GM18520 (cell line): ENCODE results near the gene KIAA0232.
A peak's percentile ranks its signal among the peaks of the same experiment; 100 is the strongest.

ENCODE experiments used
- ATAC-seq: cut with Tn5 transposase; IDR thresholded peaks from one replicate; pipeline ENCODE4 v1.9.1; 2021; ENCODE audit not compliant: unreplicated experiment

KIAA0232 gene, protein sequence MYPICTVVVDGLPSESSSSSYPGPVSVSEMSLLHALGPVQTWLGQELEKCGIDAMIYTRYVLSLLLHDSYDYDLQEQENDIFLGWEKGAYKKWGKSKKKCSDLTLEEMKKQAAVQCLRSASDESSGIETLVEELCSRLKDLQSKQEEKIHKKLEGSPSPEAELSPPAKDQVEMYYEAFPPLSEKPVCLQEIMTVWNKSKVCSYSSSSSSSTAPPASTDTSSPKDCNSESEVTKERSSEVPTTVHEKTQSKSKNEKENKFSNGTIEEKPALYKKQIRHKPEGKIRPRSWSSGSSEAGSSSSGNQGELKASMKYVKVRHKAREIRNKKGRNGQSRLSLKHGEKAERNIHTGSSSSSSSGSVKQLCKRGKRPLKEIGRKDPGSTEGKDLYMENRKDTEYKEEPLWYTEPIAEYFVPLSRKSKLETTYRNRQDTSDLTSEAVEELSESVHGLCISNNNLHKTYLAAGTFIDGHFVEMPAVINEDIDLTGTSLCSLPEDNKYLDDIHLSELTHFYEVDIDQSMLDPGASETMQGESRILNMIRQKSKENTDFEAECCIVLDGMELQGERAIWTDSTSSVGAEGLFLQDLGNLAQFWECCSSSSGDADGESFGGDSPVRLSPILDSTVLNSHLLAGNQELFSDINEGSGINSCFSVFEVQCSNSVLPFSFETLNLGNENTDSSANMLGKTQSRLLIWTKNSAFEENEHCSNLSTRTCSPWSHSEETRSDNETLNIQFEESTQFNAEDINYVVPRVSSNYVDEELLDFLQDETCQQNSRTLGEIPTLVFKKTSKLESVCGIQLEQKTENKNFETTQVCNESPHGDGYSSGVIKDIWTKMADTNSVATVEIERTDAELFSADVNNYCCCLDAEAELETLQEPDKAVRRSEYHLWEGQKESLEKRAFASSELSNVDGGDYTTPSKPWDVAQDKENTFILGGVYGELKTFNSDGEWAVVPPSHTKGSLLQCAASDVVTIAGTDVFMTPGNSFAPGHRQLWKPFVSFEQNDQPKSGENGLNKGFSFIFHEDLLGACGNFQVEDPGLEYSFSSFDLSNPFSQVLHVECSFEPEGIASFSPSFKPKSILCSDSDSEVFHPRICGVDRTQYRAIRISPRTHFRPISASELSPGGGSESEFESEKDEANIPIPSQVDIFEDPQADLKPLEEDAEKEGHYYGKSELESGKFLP (N-terminal part only)

DNA sequence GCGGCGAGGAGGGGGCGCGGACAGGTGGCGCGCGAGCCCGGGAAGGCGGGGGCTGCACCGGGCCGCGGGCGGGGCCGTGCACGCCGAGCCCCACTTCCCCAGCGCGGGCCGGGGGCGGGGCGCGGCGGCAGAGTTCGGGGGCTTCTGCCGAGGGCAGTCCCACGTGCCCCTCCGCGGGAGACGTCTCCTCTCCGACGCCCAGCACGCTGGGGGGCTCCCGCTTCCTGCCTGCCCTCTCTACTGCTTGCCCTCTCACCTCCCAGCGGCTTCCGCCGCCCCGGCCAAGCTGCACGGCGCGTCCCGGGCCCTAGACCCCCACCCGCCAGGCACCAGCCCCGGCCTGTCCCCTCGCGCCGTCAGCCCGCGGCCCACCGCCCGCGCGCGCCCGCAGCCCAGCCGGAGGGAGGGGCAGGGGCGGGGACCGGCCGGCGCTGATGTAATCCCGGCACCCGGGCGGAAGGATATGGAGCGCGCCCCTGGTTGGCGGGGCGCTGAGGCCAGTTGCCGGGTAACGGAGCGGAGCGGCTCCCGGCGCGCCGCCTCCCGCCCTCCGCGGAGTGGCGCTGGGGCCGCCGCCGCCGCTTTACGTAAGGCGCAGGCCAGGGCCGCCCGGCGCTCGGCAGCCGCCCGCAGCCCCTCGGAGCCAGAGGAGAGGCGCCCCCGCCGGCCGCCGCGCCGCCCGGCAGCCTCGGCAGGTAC lies at the start of gene KIAA0232:
Gene KIAA0232 (plus strand): TSS at position 581 of the 699 bp plus-strand sequence. CDS start 41,727 bp downstream, outside the sequence.
- peak; percentile 69 for ATAC-seq

DNA sequence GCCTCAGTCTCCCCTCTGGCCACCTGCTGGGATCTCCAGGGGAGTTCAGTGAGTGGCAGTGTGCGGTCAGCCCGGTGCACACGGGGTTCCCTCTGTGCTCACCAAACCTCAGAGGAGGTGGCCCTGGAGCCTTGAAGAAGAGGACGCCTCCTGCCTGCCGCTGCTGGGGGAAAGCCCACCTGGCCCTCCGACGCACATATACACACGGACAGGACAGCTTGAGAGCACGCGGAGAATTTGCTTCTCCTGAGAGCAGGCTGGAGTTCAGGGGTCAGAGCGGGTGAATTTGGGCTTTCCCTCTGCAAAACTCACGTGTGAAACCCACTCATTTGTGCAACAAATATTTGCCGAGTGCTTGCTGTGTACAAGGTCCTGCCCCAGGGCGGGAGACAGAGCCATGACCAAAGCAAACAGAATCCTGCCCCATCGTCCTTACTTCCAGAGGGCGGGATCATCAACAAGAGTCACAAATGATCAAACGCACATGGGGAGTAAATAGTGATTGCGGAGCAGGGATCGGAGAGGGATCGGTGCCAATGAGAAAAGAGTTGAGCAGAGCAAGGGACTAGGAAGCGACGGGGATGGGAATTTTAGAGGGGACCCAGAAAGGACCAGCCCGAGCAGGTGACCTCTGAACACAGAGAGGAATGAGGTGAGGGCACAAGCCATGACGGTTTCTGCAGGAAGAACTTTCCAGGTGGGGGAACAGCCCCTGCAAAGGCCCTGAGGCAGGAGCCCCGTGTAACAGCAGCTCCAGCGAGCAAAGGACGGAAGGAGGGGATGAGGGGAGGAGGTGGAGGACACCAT lies 49.0 kb upstream of the KIAA0232 start:
- ATAC-seq = no peak

DNA sequence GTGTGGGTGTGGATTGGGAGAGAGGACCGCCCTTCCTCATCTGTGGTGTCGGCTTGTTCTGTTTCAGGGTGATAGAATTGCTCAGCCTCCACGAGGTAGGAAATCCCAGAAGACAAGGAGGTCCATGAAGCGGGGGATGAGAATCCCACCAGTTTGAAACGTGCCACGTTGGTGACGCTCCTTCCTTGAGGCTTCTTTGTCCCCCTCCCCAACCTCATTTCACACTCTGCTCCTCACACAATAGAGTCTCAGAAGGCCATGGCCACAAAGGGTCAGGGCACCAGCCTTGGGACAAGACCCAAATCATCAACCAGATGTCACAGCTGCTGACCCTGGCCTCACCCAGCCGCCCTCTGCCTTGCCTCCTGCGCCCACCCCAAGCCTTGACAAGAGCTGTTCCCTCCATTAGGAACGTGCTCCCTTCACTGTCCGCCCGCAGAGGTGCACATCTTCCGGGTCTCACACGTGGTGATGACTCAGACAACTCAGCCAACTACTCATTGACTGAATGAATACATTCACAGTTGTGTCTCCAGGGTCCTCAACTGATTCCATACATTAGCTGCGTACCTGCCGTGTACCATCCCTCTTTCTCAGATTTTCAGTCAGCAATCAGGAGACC lies 48.3 kb upstream of the KIAA0232 start:
- ATAC-seq = no peak

DNA sequence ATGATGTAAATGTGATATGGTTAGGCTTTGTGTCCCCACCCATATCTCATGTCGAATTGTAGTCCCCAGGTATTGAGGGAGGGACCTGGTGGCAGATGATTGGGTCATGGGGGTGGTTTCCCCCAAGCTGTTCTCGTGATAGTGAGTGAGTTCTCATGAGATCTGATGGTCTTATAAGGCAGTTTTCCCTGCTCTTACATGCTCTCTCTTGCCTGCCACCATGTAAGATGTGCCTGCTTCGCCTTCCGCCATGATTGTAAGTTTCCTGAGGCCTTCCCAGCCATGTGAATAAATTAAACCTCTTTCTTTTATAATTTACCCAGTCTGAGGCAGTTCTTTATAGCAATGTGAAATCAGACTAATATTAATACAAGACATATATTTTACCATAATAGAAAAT lies 42.6 kb upstream of the KIAA0232 start:
- no peak for ATAC-seq

DNA sequence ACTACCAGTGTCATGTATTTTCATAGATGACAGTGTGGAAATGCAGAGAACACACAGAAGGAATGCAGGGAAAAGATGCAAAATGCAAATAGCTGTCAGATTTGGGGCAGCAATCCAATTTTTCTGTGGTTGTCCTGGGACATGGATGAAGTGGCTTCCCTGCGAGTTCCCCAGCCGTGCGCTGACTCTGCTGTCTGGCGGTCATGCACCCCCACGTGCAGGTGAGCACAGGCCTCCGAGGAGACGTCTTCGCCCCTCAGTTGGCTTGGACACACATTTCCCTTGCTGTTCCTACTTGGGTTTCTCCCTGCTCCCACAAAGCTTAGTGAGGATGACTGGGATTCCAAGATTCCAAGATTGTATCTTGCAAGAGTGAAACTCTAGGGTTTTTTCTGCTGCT lies 42.2 kb upstream of the KIAA0232 start:
- no peak for ATAC-seq

DNA sequence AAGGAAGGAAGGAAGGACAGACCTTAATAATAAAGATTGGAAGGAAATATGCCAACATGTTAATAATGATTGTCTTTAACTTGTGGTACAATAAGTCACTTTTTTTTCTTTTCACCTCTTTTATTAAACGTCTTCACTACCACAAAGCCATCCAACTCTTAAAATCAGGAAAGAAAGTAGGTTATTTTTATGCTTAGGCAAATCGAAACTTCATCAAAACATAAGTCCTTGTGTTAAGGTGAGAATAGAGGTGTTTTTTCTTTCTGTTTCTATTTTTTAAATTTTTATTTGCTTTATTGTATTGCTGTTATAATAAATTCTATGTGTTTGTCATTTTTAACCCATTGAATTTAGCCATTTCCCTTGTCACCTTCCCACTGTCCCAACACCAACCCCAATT lies 40.0 kb upstream of the KIAA0232 start:
- ATAC-seq = no peak

DNA sequence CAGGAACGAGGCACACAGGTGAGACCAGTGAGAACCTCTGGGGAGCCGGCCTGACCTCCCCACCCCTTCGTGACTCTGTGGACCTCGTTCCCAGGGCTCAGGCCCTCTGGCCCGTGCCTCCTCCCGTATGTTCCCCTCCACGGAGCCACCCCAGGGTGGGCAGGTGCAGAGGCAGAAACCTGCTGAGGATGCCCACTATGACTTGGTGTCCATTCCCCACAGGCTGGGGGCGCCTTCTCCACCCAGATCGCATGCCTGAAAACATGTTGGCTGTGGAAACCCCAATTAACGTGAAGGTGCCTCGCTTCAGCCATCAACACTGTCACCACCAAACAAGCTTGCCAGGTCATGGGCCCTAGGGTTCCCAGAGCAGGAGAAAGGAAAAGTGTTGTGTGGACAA lies 39.5 kb upstream of the KIAA0232 start:
- ATAC-seq = no peak

DNA sequence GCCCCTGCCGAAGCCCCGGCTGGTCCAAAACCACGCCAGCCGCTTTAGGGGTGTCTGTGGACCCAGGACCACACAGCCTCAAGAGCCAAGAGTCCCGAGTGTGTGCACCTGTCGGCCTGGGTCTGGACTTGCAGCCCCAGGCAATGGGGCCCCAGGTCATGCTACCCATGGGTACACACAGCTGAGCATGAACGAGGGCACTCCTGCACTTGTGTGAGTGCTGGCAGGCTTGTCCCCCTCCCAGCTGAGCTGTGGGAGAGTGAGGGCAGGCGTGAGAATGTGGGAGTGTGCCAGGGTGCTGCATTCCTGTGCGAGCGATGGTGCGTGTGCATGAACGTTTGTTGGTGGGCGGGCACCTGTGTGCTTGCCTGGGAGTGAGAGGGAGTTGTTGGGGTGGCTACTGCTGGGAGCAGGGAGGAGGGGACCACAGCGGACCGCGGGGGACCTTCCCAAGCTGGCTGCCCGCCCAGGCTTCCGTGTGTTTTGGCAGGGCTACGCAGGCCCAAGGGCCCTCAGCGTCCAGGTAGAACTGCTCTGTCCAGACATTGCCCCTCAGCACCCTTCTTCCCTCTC lies 35.7 kb upstream of the KIAA0232 start:
- no peak for ATAC-seq

DNA sequence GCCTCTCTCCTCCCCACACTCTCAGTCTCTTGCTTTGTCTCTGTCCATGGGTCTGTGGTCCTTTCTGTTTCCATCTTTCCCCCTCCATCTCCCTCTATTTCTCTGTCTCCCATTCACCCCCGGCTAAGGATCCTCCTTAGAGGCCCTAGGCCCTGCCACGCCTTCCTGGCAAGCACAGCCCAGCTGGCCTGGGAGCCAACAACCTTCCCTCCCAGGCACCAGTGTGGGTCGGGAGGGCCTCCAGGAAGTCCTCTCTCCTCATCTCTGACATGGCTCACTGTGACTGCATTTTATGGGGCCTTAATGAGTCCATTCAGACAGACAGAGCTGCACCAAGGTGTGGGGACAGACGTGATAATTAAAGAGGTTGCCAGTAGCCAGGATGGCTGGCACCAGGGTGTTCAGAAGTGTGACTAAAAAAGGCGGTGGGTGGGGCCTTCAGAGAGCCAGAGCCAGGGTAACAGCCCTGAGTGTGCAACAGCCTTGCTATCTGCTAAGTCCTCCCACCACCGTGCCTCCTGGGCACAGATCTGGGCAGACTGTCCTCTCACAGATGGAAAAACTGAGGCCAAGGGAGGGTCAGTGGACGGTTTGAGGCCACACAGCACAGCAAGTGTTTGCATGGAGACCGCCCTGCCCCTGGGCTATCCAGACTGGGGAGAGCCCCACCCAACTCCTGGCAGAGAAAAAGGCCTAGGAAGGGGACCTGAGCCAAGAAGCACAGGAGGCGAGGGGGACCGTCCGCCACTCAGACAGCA lies 35.1 kb upstream of the KIAA0232 start:
- ATAC-seq = no peak

DNA sequence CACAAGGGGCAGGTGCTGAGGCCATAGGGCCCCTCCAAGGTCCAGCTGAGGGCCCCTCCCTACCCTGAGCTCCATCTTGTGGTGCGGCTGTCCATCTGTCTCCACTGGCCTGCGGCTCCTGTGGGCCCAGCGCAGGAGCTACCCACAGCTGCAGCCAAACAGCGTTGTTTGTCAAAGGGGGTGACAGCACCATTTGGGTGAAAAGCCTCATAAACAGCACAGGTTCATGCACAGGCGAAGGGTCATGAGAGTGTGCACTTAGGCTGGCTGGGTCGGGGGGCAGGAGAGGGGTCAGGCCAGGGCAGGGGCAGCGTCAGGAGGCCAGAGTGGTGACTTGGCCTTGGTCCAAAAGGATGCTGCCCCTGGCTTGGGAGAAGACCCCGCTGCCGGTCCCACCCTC lies 34.2 kb upstream of the KIAA0232 start:
- no peak for ATAC-seq

DNA sequence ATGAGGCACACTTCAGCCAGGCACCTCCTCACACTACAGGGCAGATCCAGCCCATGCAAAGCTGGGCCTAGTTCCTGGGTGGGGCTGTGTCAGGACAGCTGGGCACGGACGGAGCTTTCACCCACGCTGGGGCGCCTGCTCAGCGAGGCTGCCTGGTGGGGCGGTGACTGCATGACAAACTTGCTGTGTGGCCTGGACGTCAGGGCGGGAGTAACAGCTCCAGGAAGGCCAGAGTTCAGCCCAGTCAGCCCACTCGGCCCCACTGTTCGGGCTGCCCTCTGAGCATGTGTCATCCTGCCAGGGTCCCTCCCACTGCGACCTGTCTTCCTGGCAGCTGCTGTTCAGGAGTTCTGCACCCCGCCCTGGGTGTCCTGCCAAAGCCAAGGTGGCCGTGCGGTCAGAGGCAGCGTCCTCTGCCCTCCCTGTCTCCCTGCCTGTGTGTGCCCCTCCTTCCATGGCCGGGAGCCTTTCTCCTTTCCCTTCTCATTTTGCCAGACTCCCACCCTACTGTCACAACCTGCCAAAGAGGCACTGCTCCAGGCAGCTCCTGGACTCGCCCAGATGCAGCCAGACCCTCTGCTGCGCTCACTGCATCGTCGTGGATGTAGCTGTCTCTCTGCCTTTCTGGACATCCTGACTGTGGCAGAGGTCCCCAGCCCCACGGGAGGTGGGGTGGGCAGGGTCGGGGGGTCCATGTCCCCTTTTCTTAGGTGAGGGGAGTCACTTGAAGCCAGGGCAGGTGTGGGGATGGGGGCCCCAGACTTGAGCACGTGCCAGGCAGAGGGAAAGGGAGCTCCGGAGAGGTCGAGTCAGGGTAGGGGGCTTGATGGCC lies 33.0 kb upstream of the KIAA0232 start:
- no peak for ATAC-seq

DNA sequence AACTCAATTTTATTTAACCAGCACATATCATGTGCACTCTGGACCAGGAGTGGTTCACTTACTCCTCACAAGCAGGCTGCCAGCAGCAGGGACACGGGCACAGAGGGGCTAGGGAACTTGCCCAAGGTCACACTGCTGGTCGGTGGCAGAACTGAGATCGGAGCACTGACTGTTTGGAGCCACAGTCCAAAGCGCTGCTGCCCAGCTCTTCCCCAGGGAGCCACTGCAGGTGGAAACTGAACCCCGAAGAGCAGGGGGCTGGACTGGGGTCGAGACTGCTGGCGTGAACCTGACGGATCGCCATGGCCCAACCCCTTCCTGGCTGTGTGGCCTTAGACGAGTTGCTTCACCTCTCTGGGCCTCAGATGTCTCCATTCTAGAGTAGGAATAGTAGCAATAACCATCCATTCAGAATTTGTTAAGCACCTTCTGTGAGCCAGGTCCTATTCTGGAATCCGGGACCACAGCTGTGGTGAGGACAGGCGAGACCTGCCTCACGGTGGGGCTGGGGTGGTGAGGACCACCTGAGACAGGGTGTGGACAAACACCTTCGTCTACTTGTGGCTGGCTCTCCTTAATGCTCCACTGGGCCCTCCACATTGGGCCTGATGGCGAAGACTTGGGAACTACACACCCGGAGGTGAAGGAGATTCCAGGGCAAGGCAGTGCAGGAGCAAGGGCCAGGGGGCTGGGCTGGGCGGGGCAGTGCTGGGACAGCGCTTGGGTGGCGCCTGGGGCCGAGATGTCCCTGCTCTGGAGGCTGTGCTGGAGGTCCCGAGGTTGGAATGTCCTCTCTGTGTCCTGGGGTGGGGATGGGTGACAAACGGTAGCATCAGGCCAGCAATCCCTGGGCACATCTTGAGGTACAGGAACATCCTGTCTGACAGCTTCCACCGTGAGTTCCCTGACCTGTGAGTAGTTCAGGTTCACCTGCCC lies 32.0 kb upstream of the KIAA0232 start:
- no peak for ATAC-seq

DNA sequence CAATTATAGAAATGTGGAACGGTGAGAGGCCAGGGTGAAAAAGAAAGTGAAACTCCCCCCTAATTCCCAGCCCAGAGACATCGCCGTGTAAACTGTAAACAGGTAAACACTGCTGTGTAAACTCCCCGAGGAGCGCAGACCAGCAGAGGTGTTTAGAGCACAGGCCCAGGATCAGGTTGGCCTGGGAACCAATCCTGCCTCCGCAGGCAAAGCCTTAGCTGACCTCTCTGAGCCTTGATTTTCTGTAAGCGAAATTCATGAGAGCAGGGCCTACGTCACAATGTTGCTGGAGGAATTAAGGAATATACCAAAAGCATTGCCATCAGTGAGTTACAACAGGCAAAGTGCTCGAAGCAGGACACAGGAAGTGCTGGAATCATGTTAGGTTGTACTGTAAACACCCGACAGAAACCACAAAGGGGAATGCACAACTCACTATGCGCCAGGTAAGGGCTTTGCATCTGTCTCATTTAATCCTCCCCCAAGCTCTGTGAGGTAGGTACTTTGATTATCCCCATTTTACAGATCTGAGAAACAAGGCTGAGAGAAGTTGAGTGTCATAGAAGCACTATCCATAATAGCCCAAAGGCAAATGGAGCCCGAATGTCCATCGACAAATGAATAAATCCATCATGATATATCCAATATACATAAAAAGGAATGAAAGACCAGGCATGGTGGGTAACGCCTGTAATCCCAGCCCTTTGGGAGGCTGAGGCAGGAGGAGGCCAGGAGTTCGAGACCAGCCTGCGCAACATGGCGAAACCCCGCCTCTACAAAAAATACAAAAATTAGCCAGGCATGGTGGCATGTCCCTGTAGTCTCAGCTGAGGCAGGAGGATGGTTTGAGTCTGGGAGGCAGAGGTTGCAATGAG lies 30.7 kb upstream of the KIAA0232 start:
- no peak for ATAC-seq

DNA sequence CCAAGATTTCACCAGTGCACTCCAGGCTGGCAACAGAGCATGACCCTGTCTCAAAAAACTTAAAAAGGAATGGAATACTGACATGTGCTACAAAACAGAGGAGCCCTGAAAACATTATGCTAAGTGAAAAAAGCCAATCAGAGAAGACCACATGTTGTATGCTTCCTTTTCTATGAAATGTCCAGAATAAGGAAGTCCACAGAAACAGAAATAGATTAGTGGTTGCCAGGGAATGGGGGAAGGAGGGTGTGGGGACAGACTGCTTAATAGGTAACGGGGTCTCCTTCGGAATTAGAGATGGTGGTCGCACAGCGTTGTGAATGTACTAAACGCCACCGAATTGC lies 30.1 kb upstream of the KIAA0232 start:
- ATAC-seq = no peak

DNA sequence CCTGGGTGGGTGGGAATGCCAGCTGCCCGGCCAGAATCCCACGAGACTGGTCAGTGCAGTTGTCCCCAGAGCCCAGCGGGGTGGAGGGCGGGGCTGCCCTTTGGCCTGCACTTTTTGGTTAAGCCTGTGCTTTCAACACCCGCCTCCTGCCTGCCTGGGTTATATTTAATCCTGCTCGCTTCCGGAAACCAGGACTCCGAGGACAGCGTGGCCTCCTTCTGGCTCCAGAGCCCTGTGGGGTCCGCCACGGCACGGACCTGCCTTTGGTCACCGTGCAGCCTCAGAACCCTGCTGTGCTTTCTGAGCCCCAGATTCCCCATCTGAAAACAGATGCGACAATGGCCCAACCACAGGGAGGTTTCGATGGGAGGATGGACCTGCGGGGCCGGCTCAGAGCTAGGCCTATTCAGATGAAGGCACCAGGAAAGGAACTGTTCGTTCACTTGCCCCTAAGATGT lies 29.4 kb upstream of the KIAA0232 start:
- no peak for ATAC-seq

DNA sequence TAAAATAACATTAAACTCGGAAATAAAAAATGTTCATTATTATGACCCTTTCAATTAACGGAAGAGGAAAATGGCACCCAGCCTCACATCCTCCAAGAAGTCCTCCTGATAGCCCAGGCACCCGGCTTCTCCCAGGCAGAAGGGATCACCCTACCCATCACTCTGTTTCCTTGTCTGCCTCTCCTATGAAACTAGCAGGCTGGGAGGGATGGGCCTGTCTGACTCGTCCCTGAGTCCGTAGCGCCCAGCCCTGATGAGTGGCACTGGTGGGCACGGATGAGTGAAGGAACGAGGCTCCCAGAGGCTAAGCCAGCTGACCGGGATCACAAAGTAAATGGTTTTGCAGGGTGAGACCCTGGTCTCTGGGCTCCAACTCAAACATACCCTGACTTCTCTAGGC lies 28.6 kb upstream of the KIAA0232 start:
- ATAC-seq = no peak
